Hypothalamus (tissue), 51 donors: ENCODE measurements around the gene ULK3.
A peak's percentile ranks its signal among the peaks of the same experiment; 100 is the strongest.

ENCODE experiments used
- DNase-seq, 51 donors: peaks; one replicate each; lab custom pipeline; 2025; lab: John Stamatoyannopoulos, UW

Gene ULK3

DNA sequence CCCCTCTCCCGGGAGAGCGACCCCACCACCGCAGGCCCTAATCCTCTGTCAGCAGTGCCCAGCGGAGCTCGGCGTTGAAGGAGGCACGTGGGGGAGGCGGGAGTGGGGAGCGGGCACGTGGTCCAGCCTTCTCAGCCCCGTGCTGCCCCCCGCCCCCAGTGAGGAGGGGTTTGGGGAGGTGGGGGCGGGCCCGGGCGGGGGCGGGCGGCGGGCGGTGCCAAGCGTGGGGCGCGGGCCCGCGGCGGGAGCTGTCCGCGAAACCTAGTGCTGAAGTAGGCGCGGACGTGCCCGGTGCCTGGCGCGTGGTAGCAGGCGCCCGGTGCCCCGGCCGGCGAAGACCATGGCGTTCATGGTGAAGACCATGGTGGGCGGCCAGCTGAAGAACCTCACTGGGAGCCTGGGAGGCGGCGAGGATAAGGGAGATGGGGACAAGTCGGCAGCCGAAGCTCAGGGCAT, 16.6 kb downstream of the ULK3 start, which contains the start of gene CPLX3:
CPLX3 (plus strand) TSS at position 264 of the 456 bp plus-strand sequence; CDS start at position 341, 77 bp downstream.
- peak in 18 of 51 donors; percentile 9 to 64 (median 22) for DNase-seq

- no peak for DNase-seq
These were observed 17.1 kb downstream of the ULK3 start for GRCh38 chr15:74825866-74826265.

DNA sequence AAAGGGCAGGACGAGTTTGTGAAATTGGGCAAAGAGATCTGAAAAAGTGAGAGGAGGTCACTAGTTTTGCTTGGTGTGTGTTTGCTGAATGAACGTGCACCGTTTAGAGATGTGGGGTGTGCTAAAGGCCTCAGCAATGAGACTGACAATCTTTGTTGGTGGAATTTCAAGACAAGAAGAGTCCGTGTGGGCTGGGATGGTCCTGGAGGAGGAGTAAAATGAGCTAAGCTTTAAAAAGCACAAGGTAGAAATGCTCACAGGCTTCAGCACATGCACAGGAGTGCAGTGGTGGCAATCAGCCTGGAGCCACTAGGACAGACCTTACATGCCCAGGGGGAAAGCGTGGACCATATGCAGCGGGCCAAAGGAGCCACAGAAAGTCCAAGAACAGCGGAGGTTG, 18.0 kb downstream of the ULK3 start:
- no peak for DNase-seq

GRCh38 chr15:74823324-74823723, 19.6 kb downstream of the ULK3 start:
- DNase-seq, result no peak

DNA sequence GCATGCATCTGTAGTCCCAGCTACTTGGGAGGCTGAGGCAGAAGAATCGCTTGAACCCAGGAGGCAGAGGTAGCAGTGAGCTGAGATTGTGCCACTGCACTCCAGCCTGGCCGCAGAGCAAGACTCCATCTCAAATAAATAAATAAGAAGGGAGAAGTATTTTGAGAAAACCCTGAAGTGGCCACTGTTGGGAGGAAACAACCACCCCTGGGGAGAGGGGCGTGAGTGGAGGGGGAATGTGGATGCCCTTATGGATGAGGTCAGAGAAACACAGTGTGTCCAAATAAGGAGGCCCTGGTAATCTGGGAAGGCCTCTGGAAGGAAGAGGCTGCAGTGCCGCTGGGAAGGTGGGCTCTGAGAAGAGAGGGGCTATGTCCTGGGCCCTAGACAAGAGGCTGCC, 20.7 kb downstream of the ULK3 start:
- no peak for DNase-seq

DNA sequence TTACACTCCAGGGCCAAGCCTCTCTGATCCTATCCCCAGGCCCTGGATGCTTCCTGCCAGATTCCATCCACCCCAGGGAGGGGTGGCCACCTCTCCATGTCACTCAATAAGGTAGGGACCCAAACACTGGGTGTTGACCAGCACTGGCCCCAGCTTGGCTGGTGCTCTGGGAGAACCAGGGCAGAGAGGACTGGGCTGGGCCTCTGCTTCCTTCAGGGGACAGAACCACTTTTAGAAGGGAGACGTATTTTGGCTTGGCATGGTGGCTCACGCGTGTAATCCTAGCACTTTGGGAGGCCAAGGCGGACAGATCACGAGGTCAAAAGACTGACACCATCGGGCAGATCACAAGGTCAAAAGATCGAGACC, 21.2 kb downstream of the ULK3 start:
- DNase-seq, result no peak

DNA sequence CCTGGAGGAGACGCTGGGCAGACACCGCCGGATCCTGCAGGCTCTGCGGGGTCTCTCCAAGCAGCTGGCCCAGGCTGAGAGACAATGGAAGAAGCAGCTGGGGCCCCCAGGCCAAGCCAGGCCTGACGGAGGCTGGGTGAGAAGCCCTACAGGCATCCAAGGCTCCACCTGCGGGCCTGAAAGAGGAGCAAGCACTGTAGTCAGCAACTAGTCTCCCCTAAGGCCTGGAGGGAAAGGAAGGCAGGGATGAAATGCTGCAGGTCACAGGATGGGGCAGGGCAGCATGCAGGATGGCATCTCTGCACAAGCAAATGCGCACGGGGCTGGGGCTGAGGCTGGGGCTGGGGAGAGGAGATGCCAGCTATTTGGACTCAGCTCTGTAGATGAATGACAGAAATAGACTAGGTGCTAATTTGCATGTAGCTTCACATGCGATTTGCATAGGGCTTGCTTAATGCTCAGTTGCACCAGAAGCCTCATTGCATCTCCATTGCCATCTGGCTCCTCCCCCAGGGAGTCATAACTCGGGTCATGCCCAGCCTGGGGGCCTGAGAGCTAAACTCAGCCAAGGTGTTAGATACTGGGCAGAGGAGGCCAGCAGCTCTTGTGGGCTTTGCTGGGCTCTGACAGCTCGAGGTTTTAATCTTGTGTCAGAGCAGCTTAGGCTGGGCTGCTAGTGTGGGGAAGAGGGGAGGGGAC, 21.7 kb downstream of the ULK3 start:
- DNase-seq, result no peak

DNA sequence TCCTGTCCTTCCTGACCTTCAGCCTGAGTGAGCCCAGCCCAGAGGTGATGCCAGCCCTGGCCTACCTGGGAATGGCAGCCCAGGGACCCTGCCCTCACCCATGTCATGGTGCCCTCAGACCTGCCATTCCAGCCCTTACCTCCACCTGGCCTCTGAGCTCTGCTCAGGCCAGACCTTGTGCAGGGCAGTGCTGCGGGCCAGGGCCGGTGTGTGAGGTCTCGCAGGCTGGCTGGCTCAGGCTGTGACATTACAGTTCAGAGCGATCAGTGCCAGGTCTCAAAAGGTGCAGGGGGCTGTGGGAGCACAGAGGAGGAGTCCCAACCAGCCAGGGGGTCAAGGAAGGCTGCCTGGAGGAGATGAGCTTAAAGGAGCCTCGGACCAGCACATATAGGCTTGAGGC, 22.9 kb downstream of the ULK3 start:
- DNase-seq, result no peak

GRCh38 chr15:74817370-74817737, 25.6 kb downstream of the ULK3 start:
- peak in 9 of 51 donors; percentile 7 to 38 (median 28) for DNase-seq

- DNase-seq, result no peak
These were observed 26.2 kb downstream of the ULK3 start for GRCh38 chr15:74816624-74817369.

- DNase-seq, result peak in 1 of 51 donors; percentile 32
These were observed 27.0 kb downstream of the ULK3 start for GRCh38 chr15:74815961-74816360.

DNA sequence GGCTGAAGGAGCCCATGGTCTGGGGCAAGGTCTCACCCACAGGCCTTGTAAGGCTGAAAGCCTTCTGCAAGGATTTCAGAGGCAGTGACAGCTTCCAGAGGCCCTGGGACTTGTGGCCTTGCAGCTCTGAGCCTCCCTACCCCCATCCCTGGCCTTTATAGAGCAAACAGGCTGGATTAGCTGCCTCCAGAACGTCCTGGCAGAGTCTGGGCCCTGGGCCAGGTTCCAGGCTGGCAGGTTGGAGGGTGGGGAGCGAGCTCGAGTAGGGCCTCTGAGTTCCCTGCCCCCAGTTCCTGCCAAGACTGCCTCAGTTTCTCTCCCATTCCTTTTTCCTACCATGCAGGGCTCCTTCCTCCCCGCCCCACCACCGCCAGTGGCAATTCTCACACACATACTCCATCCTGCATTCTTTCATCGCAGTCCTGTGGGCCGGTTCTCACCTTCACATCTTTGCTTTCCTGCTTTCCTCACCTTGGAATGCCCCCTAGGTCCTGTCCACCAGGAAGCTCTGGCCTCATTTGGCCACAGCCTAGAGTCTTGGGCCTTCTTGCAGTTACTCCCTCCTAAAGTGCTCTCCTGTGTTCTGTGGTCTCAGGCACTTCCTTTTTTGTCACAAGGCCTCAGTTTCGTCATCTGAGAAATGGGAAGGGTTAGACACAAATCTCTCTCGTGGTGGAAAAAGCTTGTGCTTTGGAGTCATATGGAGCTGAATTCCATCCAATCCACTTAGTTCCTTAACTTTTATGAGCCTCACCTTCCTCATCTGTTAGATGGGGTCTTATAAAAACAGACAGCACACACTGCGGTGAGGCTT, 27.6 kb downstream of the ULK3 start:
- DNase-seq, result peak in 9 of 51 donors; percentile 6 to 35 (median 21)

DNA sequence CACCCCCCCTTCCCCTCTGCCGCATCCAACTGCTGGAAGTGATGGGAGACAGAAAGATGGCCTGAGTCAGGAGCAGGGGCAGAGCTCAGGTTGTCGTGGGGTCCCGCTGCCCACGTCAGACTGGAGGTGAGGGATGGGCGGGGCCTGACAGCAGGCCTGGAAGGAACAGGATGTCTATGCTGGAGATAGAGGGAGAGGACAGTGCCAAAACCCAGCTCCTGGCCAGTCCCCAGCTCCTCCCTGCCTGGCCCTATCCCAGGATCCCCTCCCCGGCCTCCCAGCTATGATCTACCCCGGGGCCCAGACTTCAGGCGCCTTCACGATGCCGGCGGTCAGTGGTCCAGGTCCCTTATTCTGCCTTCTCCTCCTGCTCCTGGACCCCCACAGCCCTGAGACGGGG, 30.4 kb downstream of the ULK3 start, which contains the start of gene LMAN1L:
LMAN1L (plus strand) TSS at position 303 of the 400 bp plus-strand sequence; CDS start at position 323, 20 bp downstream.
- no peak for DNase-seq

DNA sequence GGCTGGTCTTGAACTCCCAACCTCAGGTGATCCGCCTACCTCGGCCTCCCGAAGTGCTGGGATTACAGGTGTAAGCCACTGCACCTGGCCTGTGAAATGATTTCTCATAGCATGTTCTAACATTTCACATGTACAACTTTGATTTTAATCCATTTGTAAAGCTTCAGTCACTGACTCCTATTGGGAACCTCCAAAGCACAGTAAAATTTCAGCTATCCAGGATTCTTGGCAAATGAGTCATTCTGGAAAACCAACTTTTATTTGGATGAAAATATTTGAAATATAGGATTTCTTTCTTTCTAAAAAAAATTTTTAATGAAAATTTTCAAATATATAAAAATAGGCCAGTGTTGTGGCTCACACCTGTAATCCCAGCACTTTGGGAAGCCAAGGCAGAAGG, 33.0 kb downstream of the ULK3 start:
- DNase-seq, result no peak

- DNase-seq, result no peak
These were observed 33.7 kb downstream of the ULK3 start for GRCh38 chr15:74809242-74809641.

DNA sequence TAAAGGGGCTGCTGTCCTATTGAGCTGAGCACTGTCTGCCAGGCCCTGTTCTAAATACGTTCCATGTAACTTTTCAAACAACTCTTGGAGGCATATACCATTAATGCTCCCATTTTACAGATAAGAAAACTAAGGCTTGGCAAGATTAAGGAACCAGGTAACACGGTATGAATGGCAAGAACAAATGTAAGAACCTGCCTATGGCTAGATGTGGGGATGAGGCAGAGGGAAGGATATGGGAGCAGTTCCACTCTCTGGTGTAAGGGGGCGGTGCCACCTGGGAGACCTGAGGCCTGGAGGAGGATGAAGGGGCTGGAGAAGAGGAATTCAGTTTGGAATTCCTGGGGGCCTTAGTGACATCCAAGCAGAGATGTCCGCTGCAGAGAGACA, 34.1 kb downstream of the ULK3 start:
- DNase-seq, result no peak

DNA sequence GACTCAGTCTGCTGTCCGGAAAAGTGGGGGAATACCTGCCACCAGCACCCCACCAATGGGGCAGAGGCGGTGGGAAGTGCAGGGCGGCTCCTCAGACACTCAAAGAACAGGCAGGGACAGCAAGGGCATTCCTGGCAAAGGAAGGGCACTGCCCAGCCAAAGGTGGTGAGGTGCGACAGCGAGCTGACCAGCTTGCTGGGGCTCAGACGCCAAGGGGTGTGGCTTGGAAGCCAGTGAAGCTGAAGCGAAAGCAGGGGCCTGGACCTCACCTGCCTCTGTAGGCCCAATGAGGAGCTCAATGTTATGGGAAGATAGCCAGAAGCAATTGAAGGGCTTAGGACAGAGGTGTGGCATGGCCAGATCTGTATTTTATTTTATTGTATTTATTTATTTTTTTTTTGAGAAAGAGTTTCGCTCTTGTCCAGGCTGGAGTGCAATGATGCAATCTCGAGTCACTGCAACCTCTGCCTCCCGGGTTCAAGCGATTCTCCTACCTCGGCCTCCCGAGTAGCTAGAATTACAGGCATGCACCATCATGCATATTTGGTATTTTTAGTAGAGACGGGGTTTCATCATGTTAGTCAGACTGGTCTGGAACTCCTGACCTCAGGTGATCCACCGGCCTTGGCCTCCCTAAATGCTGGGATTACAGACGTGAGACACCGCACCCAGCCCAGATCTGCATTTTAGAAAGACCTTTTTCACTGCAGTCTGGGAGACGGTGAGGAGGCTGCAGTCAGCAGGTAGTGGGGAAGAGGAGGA, 34.7 kb downstream of the ULK3 start:
- DNase-seq, result no peak

GRCh38 chr15:74807282-74807681, 35.7 kb downstream of the ULK3 start:
- DNase-seq, result no peak

GRCh38 chr15:74804935-74805334, 38.0 kb downstream of the ULK3 start:
- no peak for DNase-seq

- DNase-seq, result no peak
These were observed 40.0 kb downstream of the ULK3 start for GRCh38 chr15:74802862-74803447.
